Adrenal gland (tissue), 12 donors: ENCODE results near the gene CELF2. TPM values are rescaled to one million over a fixed set of nuclear protein-coding genes. Genes with fewer than 3 reads are reported as not detected.

Source experiments
- DNase-seq, 7 donors: peaks; one replicate each; pipeline ENCODE4 v3.0.0-alpha.2; 2019 to 2020
- H3K27ac ChIP-seq, 5 donors: fragments of 200-600 bp; sonication (generic) in 4 of 5; 1 replicate in 3 of 5; 2 replicates in 2 of 5; pipeline versions ENCODE4 v1.5.1 to v1.8.0; 2016 to 2020; ENCODE audit warnings: mild to moderate bottlenecking in 1 of 5
- H3K27me3 ChIP-seq: fragments of 200-600 bp; 2 replicates; pipeline ENCODE4 v1.8.0; 2021
- H3K36me3 ChIP-seq, 2 donors: fragments of 200-600 bp; replicated peaks in 1 of 2; 1 replicate in 1 of 2; 2 replicates in 1 of 2; pipeline versions ENCODE4 v1.5.1 to v1.8.0; 2018 to 2022
- H3K4me1 ChIP-seq, 2 donors: fragments of 200-600 bp; replicated peaks in 1 of 2; 1 replicate in 1 of 2; 2 replicates in 1 of 2; pipeline versions ENCODE4 v1.5.1 to v1.8.0; 2018 to 2021
- H3K4me3 ChIP-seq, 4 donors: fragments of 200-600 bp; sonication (generic) in 3 of 4; one replicate each; pipeline ENCODE4 v1.5.1; 2016 to 2018
- H3K9me3 ChIP-seq, 3 donors: fragments of 200-600 bp; sonication (generic) in 1 of 3; replicated peaks in 1 of 3; 1 replicate in 2 of 3; 2 replicates in 1 of 3; pipeline versions ENCODE4 v1.5.1 to v1.8.0; 2016 to 2021
- POLR2A ChIP-seq, 2 donors: fragments of 450-650 bp; IDR thresholded peaks; one replicate each; pipeline ENCODE4 v1.6.1; 2017; ENCODE audit warnings: antibody characterized with exemption in 2 of 2, mild to moderate bottlenecking in 2 of 2, moderate library complexity in 1 of 2
- WGBS, 4 donors: extraction: QIAGEN DNeasy Blood & Tissue Kit in 2 of 4; methylation state at CpG; one replicate each; pipeline versions ENCODE4 v1.1.5 to v1.1.7; 2013 to 2017; 5-methylcytosine and 5-hydroxymethylcytosine counted together
- intact Hi-C, 2 donors: fragments of 100-400 bp; cut with DNase I; formaldehyde crosslinking; loops; one replicate each; pipeline versions ENCODE4 v1.14.1 to v1.15.0; 2022 to 2023
- polyA plus RNA-seq, 3 donors: library from polyadenylated mRNA; stranded (reverse); fragments of 200-250 nt in 2 of 3; fragments of 350-450 nt in 1 of 3; fragmentation: Illumina TruSeq in 1 of 3; extraction: RNeasy Lipid Tissue Mini Kit (QIAGEN cat#74804) in 1 of 3; gene quantifications; one replicate each; pipeline ENCODE4 v1.2.3, GENCODE V29; 2013 to 2014
- total RNA-seq, 9 donors: library from RNA; depleted of rRNA in 4 of 9; stranded (reverse); fragments of >200 nt in 4 of 9; fragments of 120-200 nt in 1 of 9; fragmentation: NEBNext Ultra II Directional in 1 of 9; extraction: Animal tissue kit (Norgen Biotek cat#: 25700) in 1 of 9; gene quantifications; one replicate each; pipeline versions ENCODE4 v1.1.0 to v1.2.4, GENCODE V29; 2013 to 2023
- TF ChIP-seq, protein P1 (sequence below), 6 experiments: fragments of 450-650 bp in 4 of 6; fragments of 200-600 bp in 2 of 6; sonication (generic) in 1 of 6; IDR thresholded peaks; 1 replicate in 5 of 6; 2 replicates in 1 of 6; pipeline versions ENCODE4 v1.5.1 to v1.8.0; 2016 to 2021; ENCODE audit warnings: antibody characterized with exemption in 6 of 6, mild to moderate bottlenecking in 2 of 6, moderate library complexity in 1 of 6
- donor health status: healthy with polysubstance abuse.
- donor health status: Bipolar disorder and iron deficiency.
- donor health status: DM: yes; HTN: yes; CAD: no.
- donor health status: DM: no; HTN: no; CAD: no.
- donor health status: DM: no; HTN: no; CAD: no.
- donor health status: DM: yes; HTN: yes; CAD: no.

CELF2 gene
- total and polyA plus RNA-seq, 12 donors: 2.7 to 26.0 (median 10.3) TPM

DNA sequence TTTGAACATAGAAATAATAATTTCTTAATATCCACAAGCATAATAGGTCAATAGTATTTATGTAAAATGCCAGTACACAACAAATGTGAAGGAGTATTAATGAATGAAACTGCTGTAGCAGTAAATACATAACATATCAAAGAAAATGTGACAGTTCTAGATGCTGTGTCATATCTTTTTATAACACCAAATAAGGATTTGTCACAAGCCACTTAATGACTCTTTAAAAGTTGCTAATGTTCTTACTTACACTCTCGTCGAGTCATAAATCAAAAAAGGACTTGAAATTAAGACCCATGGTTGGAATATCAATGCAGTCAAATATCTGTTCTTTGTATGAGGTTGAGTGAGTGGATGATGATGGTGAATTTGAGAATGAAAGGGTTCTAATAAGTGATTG, 96.6 kb downstream of the CELF2 start:
- H3K4me3 ChIP-seq: no peak overlapping the region
- H3K9me3 ChIP-seq: no peaks in the 10 kb centered on the region
- WGBS, 4 donors: 85 to 96% (median 90%) methylated on average over 2 of the region's 2 CpGs
- no peak for DNase-seq
- H3K4me1 ChIP-seq: no peaks in the 10 kb centered on the region
- no peak for TF ChIP-seq POLR2A (IDR thresholded peaks at IDR 0.05)
- TF ChIP-seq, protein P1, sequence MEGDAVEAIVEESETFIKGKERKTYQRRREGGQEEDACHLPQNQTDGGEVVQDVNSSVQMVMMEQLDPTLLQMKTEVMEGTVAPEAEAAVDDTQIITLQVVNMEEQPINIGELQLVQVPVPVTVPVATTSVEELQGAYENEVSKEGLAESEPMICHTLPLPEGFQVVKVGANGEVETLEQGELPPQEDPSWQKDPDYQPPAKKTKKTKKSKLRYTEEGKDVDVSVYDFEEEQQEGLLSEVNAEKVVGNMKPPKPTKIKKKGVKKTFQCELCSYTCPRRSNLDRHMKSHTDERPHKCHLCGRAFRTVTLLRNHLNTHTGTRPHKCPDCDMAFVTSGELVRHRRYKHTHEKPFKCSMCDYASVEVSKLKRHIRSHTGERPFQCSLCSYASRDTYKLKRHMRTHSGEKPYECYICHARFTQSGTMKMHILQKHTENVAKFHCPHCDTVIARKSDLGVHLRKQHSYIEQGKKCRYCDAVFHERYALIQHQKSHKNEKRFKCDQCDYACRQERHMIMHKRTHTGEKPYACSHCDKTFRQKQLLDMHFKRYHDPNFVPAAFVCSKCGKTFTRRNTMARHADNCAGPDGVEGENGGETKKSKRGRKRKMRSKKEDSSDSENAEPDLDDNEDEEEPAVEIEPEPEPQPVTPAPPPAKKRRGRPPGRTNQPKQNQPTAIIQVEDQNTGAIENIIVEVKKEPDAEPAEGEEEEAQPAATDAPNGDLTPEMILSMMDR (IDR thresholded peaks at IDR 0.05): no peak
- no peaks in the 10 kb centered on the region for H3K36me3 ChIP-seq
- H3K27ac ChIP-seq: no peak overlapping the region
- no peaks in the 10 kb centered on the region for H3K27me3 ChIP-seq
- intact Hi-C loops: no loop called here

DNA sequence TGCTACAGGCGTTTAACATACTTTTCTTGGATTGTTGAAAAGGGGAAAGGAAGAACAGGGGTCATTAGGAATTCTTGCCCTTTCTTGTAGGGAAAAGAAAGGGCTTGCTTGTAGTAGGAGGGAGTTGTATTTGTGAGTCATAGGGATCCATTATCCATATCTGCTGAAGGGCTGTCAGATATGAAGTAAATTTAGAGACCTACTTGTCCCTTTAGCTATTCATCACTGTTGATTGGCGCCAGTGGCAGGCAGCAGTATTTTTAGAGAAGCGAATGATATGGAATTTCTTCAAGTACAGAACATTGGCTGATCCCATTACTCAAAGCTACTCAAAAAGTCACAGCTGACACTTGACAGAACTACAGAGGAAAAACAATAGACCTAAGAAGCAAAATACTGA, 97.7 kb downstream of the CELF2 start:
- intact Hi-C loops: no loop called here

DNA sequence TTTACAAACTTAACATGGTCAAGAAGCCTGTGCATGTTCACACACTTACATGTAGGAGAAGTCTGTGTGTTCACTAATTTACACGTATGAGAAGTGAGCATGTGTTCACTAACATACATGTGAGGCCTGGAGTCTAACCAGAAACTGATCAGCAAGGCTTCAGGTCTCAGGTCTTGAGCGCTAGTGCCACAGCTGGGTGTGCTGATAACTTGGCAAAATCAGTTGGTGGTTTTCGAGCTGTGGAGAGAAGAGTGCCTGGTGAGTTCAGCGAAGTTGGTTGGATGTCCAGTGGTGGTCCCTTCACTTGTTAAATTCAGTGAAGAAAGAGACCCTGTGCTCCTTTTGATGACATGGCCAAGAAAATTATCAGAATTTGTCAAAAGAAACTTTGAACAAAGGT, 98.7 kb downstream of the CELF2 start:
- intact Hi-C loops: no loop called here
- Histone ChIP-seq H3K36me3 (no peaks in the 10 kb centered on the region), H3K4me3 (no peak overlapping the region), H3K9me3 (no peaks in the 10 kb centered on the region), H3K4me1 (no peaks in the 10 kb centered on the region), H3K27me3 (no peaks in the 10 kb centered on the region), H3K27ac (no peak overlapping the region)
- DNase-seq: no peak
- no peak for TF ChIP-seq POLR2A (IDR thresholded peaks at IDR 0.05)
- TF ChIP-seq, protein P1 (IDR thresholded peaks at IDR 0.05): no peak
- WGBS, 4 donors: 87 to 92% (median 89%) methylated on average over 4 of the region's 4 CpGs

More for the DNA sequence above, 97.7 kb downstream of the CELF2 start:
- H3K4me3 ChIP-seq: no peak overlapping the region
- no peak for DNase-seq
- no peaks in the 10 kb centered on the region for H3K4me1 ChIP-seq
- no peak overlapping the region for H3K27ac ChIP-seq
- no peak for TF ChIP-seq POLR2A (IDR thresholded peaks at IDR 0.05)
- TF ChIP-seq, protein P1 (IDR thresholded peaks at IDR 0.05): no peak
- no peaks in the 10 kb centered on the region for H3K36me3 ChIP-seq
- H3K9me3 ChIP-seq: no peaks in the 10 kb centered on the region
- H3K27me3 ChIP-seq: no peaks in the 10 kb centered on the region
- WGBS, 4 donors: 65 to 87% (median 69%) methylated on average over 3 of the region's 3 CpGs

DNA sequence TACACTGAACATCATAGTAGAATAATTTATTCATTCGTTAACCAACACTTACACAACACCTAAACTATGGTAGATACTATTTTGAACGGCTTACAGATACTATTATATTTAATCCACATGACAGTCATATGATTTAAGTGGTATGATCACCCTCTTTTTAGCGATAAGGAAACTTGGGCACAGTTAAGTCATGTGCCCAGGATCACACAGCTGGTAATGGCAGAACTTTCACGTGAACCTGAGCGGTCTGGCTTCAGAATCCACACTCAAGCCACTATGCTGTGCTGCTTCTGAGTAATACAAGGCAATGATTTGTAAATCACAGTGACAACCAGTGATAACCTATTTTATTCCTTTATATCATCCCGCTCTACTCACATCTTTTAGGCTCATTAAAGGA, 99.1 kb downstream of the CELF2 start:
- TF ChIP-seq, protein P1 (IDR thresholded peaks at IDR 0.05): no peak
- no peak for TF ChIP-seq POLR2A (IDR thresholded peaks at IDR 0.05)
- WGBS, 4 donors: 81 to 93% (median 90%) methylated on average over 6 of the region's 6 CpGs
- H3K36me3 ChIP-seq: no peaks in the 10 kb centered on the region
- no peak for DNase-seq
- H3K27me3 ChIP-seq: no peaks in the 10 kb centered on the region
- no peaks in the 10 kb centered on the region for H3K4me1 ChIP-seq
- no peak overlapping the region for H3K4me3 ChIP-seq
- no peak overlapping the region for H3K27ac ChIP-seq
- intact Hi-C loops: no loop called here
- H3K9me3 ChIP-seq: no peaks in the 10 kb centered on the region
